ENCODE results near the gene C12orf76.
"Not testable (repeated sequence)": the region's sequence is repeated elsewhere in the genome, so short reads cannot be mapped to it uniquely, and the experiment has no call there.

C12orf76 gene, protein sequence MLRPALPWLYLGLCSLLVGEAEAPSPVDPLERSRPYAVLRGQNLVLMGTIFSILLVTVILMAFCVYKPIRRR

DNA sequence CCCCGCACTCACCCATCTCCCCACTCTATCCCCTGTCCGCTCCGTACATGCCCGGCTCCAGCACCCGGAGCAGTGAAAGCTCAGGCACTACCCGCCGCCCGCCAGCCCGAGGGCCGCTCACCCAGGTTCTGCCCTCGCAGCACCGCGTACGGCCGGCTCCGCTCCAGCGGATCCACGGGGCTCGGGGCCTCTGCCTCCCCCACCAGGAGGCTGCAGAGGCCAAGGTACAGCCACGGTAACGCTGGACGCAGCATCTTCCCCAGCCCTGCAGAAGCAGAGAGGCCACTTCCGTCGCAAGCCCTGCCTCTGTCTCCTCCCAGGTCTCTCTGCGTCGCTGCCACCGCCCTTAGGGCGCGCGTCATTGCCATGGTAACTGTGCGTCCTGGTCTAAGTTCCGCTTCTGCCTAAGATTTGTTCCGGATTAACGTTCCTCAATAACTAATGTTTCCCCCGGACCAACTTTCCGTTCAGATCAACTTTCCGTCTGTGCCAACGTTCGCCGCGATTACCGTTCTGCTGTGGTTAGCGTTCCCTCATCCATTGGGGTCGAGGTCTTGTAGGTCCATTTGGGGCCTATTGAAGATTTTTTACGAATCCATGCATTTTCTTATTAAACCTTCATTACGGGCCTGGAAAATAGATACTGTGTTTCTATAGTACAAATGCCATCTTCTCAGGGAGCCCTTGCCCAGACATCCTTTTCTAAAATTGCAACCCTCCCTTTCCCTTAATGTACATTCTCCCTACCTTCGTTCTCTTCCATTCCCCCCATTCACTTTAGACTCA is at the start of gene C12orf76:
TSS of gene C12orf76 (minus strand) at position 281 of the 786 bp plus-strand sequence. CDS start at position 254, 27 bp downstream.
- DNase-seq, result peak; percentile 99

- DNase-seq, result no peak
These were observed 45.4 kb upstream of the C12orf76 start for GRCh38 chr12:110093631-110094311.

GRCh38 chr12:110091136-110091711 is 42.9 kb upstream of the C12orf76 start:
- no peak for DNase-seq

DNA sequence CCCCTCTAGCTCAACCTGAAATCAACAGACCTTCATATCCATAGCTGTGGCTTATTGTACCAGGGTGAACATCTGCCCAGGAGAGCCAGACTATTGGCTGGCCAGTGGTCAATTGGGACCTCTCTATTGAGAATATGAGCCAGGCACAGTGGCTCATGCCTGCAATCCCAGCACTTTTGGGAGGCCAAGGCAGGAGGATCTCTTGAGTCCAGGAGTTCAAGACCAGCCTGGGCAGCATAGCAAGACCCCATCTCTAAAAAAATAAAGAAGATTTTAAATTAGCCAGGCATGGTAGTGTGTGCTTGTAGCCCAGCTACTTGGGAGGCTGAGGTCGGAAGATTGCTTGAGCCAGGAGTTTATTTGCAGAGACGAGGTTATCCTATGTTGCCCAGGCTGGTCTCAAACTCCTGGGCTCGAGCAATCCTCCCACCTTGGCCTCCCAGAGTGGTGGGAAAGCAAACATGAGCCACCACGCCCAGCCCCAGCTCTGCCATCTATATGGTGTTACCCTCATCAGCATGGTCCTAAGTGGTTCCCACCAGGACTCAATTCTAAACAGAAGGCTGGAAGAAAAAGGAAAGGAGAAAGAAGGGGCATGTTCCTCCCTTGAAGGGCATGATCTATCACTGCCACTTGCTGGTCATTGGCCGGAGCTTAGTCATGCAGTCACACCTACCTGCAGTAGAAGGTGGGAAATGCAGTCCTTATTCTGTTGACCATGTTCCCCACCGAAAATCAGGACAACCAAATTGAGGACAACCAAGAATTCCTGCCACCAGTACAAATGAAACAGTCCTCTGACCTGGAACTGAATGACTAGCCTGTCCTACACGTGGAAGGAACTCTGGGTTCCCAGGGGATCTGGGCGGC is 42.2 kb upstream of the C12orf76 start:
- DNase-seq, result no peak

DNA sequence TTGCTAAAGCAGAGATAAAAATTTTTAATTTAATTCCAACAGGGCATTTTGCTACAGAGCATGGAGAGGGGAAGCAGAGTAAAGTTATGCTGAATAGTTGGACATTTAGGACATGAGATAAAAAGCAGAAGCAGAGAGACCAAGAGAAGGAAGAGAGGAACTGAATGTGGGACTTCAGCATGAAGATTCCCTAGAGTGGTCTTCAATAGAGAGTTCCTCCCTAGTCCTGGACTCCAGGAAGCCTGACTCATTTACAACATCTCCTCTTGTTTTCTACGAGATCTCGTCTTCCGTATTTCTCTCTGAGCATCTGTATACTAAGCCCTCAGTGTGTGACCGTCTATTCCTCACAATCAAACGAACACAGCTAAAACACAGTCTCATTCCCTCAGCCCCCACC is 40.6 kb upstream of the C12orf76 start:
- peak; percentile 84 for DNase-seq

GRCh38 chr12:110088216-110088615 is 39.9 kb upstream of the C12orf76 start:
- peak; percentile 87 for DNase-seq

DNA sequence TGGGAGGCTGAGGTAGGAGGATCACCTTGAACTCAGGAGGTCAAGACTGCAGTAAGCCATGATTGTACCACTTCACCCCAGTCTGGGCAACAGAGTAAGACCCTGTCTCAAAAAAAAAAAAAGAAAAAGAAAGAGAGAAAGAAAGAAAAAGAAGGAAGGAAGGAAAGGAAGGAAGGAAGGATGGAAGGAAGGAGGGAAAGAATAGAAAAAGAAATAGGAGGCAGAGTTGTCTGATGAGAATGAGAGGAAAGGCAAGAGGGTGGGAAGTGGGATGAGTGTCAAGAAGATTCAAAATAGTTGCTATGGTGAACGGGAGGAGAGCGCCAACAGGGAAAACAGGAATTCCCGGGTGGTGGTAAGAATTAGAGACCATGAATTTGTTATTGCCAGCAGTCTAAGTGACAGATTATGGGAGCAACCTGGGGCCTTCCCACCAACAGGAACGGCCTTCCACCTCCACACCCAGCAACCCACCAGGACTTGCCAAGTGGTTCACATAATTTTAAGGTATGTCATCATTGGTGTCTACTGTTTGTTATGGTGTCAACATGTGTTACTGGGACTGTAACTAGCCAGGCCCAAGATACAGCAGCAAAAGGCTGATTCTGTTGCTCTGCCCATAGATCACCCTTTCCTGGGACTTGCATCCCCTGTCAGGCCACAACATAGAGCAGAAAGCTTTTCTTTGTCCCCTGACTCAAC is 36.1 kb upstream of the C12orf76 start:
- DNase-seq, result no peak

DNA sequence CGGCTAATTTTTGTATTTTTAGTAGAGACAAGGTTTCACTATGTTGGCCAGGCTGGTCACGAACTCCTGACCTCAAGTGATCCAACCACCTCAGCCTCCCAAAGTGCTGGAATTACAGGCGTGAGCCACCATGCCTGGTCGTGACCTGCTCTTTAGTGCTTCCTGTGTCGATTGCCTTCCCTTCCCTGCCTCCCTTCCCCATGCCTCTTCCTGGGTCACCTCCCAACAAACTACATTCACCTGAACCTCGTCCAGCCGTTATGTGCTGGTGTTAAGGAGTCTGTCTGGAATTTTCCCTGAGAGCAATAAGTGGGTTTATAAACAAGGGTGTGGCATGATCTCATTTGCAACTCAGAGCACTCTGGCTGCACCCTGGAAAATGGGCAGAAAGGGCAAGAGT is 32.1 kb upstream of the C12orf76 start:
- DNase-seq, result no peak

DNA sequence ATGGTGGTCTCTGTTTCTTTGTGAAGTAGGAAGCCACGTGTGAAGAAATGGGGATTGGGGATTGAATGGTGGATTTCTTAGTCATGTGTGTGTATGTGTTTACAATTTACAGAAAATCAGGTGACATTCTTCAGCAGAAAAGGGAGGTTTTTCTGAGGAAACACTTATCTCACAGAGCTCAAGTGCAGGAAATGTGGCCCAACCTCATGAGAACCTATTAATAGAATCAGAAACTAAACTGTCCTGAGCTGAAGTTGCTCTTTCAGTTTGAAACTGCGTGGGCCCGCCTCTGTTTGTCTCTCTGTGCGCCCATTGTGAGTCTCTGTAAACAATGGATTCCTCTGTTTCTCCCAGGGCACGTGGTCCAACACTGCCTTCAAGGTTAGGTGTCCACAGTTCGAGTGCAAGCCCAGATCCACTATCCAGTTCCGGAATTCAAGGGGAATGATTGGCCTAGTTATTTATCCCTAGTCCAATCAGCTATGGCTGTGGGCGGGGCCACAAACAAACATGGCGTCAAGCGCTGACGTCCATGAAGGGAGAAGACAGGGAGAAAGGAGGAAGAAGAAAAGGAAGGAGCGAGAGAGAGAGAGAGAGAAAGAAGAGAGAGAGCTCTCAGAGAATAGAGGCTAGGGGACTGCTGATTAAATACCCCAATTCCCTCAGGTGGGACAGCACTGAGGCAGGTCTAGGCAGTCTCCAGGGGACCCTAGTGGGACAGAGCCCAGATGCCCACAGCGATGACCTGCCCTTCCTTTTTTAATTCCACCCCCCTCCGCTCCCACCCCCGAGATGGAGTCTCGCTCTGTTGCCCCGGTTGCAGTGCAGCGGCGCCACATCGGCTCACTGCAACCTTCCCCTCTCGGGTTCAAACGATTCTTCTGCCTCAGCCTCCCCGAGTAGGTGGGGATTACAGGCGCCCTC is 31.4 kb upstream of the C12orf76 start:
- DNase-seq, result peak; percentile 96

GRCh38 chr12:110077800-110078199 is 29.5 kb upstream of the C12orf76 start:
- no peak for DNase-seq

DNA sequence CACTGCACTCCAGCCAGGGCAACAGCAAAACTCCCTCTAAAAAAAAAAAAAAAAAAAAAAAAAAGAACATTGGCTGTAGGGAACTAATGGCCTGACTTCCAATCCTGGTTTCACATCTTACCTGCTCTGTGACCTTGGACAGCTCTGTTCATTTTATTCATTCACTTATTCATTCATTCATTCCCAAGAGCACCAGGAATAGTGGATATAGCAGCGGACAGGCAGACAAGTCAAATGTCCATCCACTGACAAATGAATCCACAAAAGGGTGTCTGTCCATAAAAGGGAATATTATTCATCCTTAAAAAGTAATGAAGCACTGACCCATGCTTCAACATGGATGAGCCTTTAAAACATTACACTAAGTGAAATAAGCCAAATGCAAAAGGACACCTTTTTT is 27.6 kb upstream of the C12orf76 start:
- no peak for DNase-seq

DNA sequence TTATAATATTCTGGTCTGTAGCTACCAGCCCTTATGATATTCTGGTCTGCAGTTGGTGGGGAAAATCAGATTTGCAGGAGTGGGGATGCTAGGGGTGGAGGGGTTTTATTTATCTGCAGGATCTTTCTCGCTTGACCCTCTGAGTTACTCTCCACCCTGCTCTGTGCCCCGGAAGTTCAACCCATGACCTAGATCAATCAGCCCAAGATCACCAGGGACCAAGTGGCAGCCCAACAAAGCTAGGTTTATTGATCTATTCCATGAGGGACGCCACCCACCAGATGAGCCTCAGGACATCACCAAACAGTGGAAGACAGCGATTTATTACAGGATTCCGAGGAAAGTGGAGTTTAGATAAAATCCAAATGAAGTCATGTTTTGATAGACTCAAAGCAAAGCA is 25.8 kb upstream of the C12orf76 start:
- no peak for DNase-seq

- peak; percentile 21 for DNase-seq
These were observed 24.9 kb upstream of the C12orf76 start for GRCh38 chr12:110073049-110073831.

DNA sequence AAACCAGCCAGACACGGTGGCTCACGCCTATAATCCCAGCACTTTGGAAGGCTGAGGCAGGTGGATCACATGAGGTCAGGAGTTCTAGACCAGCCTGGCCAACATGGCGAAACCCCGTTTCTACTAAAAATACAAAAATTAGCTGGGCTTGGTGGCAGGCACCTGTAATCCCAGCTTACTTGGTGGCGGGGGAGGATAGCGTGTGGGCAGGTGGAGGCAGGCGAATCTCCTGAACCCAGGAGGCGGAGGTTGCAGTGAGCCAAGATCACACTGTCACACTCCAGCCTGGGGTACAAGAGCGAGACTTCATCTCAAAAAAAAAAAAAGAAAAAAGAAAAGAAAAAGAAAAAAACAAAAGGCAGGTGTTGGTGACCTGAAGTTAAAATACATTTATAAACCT is 24.3 kb upstream of the C12orf76 start:
- DNase-seq, result not testable (repeated sequence)

- DNase-seq, result no peak
These were observed 23.6 kb upstream of the C12orf76 start for GRCh38 chr12:110071967-110072366.

GRCh38 chr12:110071504-110071903 is 23.2 kb upstream of the C12orf76 start:
- no peak for DNase-seq

DNA sequence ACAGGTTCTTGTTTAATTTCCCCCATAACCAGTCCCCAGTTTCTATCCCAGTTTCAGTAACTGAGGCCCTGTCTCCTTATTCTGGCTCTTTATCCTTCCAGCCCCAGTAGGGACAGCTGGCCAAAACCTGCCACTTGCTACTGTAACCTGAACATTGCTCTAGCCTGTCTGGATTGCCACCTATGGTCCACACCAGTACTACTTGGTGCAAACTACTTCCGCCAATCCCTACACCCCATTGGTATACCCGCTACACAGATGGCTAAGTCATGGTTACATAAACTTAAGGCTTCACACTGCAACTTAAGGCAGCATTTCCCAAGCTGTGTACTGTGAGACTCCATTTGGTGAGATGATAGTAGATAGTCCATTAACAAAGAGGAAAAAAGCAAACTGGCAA is 20.3 kb upstream of the C12orf76 start:
- DNase-seq, result no peak

- DNase-seq, result not testable (repeated sequence)
These were observed 19.8 kb upstream of the C12orf76 start for GRCh38 chr12:110068115-110068514.

DNA sequence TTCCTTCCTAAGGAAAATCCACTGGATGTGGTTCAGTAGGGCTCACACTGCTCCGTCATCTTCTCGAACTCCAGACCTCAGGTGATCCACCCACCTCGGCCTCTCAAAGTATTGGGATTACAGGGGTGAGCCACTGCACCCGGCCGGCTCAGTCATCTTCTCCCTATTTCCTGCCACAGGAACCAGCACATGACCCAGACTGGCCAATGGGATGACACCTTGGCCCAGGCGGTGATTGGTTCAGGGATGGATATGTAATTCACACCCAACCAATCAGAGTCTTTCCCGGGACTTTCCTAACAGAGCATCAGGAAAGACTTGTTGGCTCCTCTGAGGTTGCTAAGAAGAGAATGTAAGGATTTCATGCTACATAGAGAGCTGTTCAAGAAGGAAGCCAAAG is 19.2 kb upstream of the C12orf76 start:
- DNase-seq, result no peak

DNA sequence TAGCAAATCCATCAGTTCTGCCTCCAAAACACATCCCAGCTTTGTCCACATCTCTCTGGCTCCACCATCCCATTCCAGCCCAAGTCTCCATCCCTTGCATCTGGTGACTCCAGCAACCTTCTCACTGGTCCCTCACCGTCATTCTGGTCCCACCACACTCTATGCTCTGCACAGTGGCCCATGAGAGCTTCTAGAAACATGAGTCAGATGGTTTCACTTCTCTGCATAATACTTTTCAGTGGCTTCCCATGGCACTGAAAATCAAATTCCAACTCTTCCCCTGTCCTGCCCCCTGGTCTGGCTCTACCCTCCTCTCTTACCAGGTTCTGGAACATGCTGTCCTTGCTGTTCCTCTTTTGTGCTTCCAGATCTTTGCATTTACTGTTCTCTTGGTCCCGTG is 17.2 kb upstream of the C12orf76 start:
- DNase-seq, result peak; percentile 53

Measured in inflammatory macrophage treated with lipopolysaccharide for 4 hours (primary cell).